ENCODE results near the gene COPS7A.

The COPS7A gene

GRCh38 chr12:6778574-6779550, 55.0 kb downstream of the COPS7A start (continued):
- TF ChIP-seq ZNF2 (tag by site-specific recombination; IDR thresholded peaks at IDR 0.05): peak; percentile 99
- TF ChIP-seq SCRT2 (tag by site-specific recombination; IDR thresholded peaks at IDR 0.05): peak; percentile 28
- peak; percentile 66 for TF ChIP-seq ZNF398 (tag by site-specific recombination; IDR thresholded peaks at IDR 0.05)
- TF ChIP-seq ZNF24 (tag by site-specific recombination; IDR thresholded peaks at IDR 0.05): peak; percentile 94
- no peak for TF ChIP-seq ZNF138 (tag by site-specific recombination; IDR thresholded peaks at IDR 0.05; ENCODE audit: borderline replicate concordance)
- no peak for TF ChIP-seq ZNF777 (tag by site-specific recombination; IDR thresholded peaks at IDR 0.05; ENCODE audit: borderline replicate concordance)
- peak; percentile 96 for TF ChIP-seq ZNF391 (tag by site-specific recombination; IDR thresholded peaks at IDR 0.05; ENCODE audit: borderline replicate concordance, low read depth)
- TF ChIP-seq ZNF521 (tag by site-specific recombination; IDR thresholded peaks at IDR 0.05): no peak
- TF ChIP-seq ZNF530 (tag by site-specific recombination; IDR thresholded peaks at IDR 0.05; ENCODE audit: low read depth): no peak
- no peak for TF ChIP-seq ZNF16 (tag by site-specific recombination; IDR thresholded peaks at IDR 0.05; ENCODE audit: low read depth)
- peak; percentile 88 for TF ChIP-seq ZFP69B (tag by site-specific recombination; IDR thresholded peaks at IDR 0.05)
- TF ChIP-seq BCL6B (tag by site-specific recombination; IDR thresholded peaks at IDR 0.05): no peak
- peak; percentile 76; the same call in 1 of the 2 replicates for TF ChIP-seq ZEB2 (tag by site-specific recombination; IDR thresholded peaks at IDR 0.05)
- peak; percentile 98 for TF ChIP-seq PRDM1 (tag by site-specific recombination; IDR thresholded peaks at IDR 0.05)
- peak; percentile 92 for TF ChIP-seq ZNF600 (tag by site-specific recombination; IDR thresholded peaks at IDR 0.05)
- TF ChIP-seq ZBTB17 (tag by site-specific recombination; IDR thresholded peaks at IDR 0.05): peak; percentile 97
- TF ChIP-seq ZNF404 (tag by site-specific recombination; IDR thresholded peaks at IDR 0.05): no peak
- peak; percentile 85 for TF ChIP-seq BCL11A (tag by site-specific recombination; IDR thresholded peaks at IDR 0.05; ENCODE audit: low read depth)
- no peak; the same call in 1 of the 2 replicates for TF ChIP-seq PRDM10 (tag by site-specific recombination; IDR thresholded peaks at IDR 0.05)
- TF ChIP-seq, protein P1, sequence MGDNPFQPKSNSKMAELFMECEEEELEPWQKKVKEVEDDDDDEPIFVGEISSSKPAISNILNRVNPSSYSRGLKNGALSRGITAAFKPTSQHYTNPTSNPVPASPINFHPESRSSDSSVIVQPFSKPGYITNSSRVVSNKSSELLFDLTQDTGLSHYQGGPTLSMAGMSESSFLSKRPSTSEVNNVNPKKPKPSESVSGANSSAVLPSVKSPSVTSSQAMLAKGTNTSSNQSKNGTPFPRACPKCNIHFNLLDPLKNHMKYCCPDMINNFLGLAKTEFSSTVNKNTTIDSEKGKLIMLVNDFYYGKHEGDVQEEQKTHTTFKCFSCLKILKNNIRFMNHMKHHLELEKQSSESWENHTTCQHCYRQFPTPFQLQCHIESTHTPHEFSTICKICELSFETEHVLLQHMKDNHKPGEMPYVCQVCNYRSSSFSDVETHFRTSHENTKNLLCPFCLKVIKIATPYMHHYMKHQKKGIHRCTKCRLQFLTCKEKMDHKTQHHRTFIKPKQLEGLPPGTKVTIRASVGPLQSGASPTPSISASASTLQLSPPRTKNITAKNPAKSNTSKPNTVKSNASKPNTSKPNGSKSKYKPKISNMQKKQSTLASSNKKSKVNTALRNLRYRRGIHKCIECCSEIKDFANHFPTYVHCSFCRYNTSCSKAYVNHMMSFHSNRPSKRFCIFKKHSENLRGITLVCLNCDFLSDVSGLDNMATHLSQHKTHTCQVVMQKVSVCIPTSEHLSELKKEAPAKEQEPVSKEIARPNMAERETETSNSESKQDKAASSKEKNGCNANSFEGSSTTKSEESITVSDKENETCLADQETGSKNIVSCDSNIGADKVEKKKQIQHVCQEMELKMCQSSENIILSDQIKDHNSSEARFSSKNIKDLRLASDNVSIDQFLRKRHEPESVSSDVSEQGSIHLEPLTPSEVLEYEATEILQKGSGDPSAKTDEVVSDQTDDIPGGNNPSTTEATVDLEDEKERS (tag by site-specific recombination; IDR thresholded peaks at IDR 0.05): no peak
- peak; percentile 15; the same call in 1 of the 2 replicates for TF ChIP-seq ZBTB6 (tag by site-specific recombination; IDR thresholded peaks at IDR 0.05)
- no peak for TF ChIP-seq MEIS1 (CRISPR knock-in tag; IDR thresholded peaks at IDR 0.05; ENCODE audit: borderline replicate concordance)
- TF ChIP-seq, protein P2, sequence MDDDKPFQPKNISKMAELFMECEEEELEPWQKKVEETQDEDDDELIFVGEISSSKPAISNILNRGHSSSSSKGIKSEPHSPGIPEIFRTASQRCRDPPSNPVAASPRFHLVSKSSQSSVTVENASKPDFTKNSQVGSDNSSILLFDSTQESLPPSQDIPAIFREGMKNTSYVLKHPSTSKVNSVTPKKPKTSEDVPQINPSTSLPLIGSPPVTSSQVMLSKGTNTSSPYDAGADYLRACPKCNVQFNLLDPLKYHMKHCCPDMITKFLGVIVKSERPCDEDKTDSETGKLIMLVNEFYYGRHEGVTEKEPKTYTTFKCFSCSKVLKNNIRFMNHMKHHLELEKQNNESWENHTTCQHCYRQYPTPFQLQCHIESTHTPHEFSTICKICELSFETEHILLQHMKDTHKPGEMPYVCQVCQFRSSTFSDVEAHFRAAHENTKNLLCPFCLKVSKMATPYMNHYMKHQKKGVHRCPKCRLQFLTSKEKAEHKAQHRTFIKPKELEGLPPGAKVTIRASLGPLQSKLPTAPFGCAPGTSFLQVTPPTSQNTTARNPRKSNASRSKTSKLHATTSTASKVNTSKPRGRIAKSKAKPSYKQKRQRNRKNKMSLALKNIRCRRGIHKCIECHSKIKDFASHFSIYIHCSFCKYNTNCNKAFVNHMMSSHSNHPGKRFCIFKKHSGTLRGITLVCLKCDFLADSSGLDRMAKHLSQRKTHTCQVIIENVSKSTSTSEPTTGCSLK (tag by site-specific recombination; IDR thresholded peaks at IDR 0.05): no peak
- no peak for TF ChIP-seq ZNF596 (tag by site-specific recombination; IDR thresholded peaks at IDR 0.05)
- TF ChIP-seq ZBTB1 (tag by site-specific recombination; IDR thresholded peaks at IDR 0.05): no peak
